ENCODE data around the gene WHRN. TPM values are rescaled to one million over a fixed set of nuclear protein-coding genes. Genes with fewer than 3 reads are reported as not detected.
A peak's percentile ranks its signal among the peaks of the same experiment; 100 is the strongest.

Gene WHRN
- total and polyA plus RNA-seq, 2 donors from 2014 or later, result 4.4 to 14.8 TPM

DNA sequence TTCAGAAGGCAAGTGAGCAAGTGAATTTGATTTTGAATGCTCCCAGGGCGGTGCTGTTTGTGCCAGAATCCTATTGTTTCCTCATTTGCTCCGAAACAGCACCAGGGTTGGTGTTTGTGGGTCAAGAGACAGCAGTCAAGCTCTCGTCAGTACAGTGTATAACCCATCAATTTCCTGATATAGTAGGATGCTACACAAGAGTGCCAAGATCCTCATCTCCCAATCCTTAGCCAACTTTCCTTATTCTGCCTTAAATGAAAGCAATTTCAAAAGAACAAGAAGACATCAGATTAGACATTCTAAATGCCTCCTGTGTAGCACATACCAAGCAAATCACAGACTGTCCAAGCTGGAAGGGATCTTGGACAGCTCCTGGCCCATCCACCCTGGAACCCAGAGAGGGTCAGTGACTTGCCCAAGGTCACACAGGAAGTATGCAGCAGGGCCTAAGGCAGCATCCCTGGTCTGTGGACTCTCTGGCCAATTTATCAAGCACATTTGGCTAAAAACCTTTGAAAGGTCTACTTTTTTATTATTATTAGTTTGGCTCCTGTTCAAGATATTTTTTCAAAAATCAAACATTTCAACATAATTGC lies 4.5 kb downstream of the WHRN start:
- Histone ChIP-seq H3K4me1 (ENCODE audit: control insufficient read depth in 2 of 3, insufficient read depth in 2 of 3, low read depth in 1 of 3, low read length in 3 of 3) (peaks cover 0 to 11% (median 8%) of the 10 kb centered on the region in 3 donors), H3K4me3 (ENCODE audit: low read length in 3 of 3) (no peak overlapping the region), H3K27me3 (ENCODE audit: control insufficient read depth, insufficient read depth, low read length) (no peaks in the 10 kb centered on the region), H3K36me3 (ENCODE audit: control insufficient read depth in 2 of 3, insufficient read depth in 3 of 3, low read length in 3 of 3) (no peaks in the 10 kb centered on the region), H3K27ac (ENCODE audit: low read depth in 2 of 2, low read length in 2 of 2) (no peak overlapping the region), H3K9ac (ENCODE audit: low read length in 3 of 3) (no peak overlapping the region), H3K9me3 (ENCODE audit: control insufficient read depth in 2 of 3, insufficient read depth in 1 of 3, low read length in 3 of 3) (no peaks in the 10 kb centered on the region)
- FAIRE-seq, result no peak
- no peak for DNase-seq
- intact Hi-C loops (cut with DNase I), result no loop called here
- no peak for TF ChIP-seq CTCF (IDR thresholded peaks at IDR 0.05; ENCODE audit: borderline replicate concordance, extremely low read depth, insufficient read depth)

GRCh38 chr9:114499941-114500696 lies 5.2 kb downstream of the WHRN start:
- Histone ChIP-seq H3K4me1 (ENCODE audit: control insufficient read depth in 2 of 3, insufficient read depth in 2 of 3, low read depth in 1 of 3, low read length in 3 of 3) (peaks cover 0 to 9% (median 7%) of the 10 kb centered on the region in 3 donors), H3K27me3 (ENCODE audit: control insufficient read depth, insufficient read depth, low read length) (no peaks in the 10 kb centered on the region), H3K9me3 (ENCODE audit: control insufficient read depth in 2 of 3, insufficient read depth in 1 of 3, low read length in 3 of 3) (no peaks in the 10 kb centered on the region), H3K36me3 (ENCODE audit: control insufficient read depth in 2 of 3, insufficient read depth in 3 of 3, low read length in 3 of 3) (no peaks in the 10 kb centered on the region), H3K27ac (ENCODE audit: low read depth in 2 of 2, low read length in 2 of 2) (no peak overlapping the region), H3K9ac (ENCODE audit: low read length in 3 of 3) (no peak overlapping the region), H3K4me3 (ENCODE audit: low read length in 3 of 3) (no peak overlapping the region)
- FAIRE-seq, result no peak
- DNase-seq, result no peak
- intact Hi-C loops (cut with DNase I), result no loop called here
- TF ChIP-seq CTCF (IDR thresholded peaks at IDR 0.05; ENCODE audit: borderline replicate concordance, extremely low read depth, insufficient read depth), result no peak

GRCh38 chr9:114499528-114499927 lies 5.7 kb downstream of the WHRN start:
- FAIRE-seq (no peak), DNase-seq (peak in 3 of 5 donors; percentile 50 to 66 (median 55))
- no peaks in the 10 kb centered on the region for H3K27me3 ChIP-seq (ENCODE audit: control insufficient read depth, insufficient read depth, low read length)
- no peak overlapping the region for H3K4me3 ChIP-seq (ENCODE audit: low read length in 3 of 3)
- no peaks in the 10 kb centered on the region for H3K9me3 ChIP-seq (ENCODE audit: control insufficient read depth in 2 of 3, insufficient read depth in 1 of 3, low read length in 3 of 3)
- intact Hi-C loops (cut with DNase I), result no loop called here
- TF ChIP-seq CTCF (IDR thresholded peaks at IDR 0.05; ENCODE audit: borderline replicate concordance, extremely low read depth, insufficient read depth), result no peak
- H3K27ac ChIP-seq (ENCODE audit: low read depth in 2 of 2, low read length in 2 of 2), result no peak overlapping the region
- no peaks in the 10 kb centered on the region for H3K36me3 ChIP-seq (ENCODE audit: control insufficient read depth in 2 of 3, insufficient read depth in 3 of 3, low read length in 3 of 3)
- no peak overlapping the region for H3K9ac ChIP-seq (ENCODE audit: low read length in 3 of 3)
- H3K4me1 ChIP-seq (ENCODE audit: control insufficient read depth in 2 of 3, insufficient read depth in 2 of 3, low read depth in 1 of 3, low read length in 3 of 3), result peaks cover 0 to 9% (median 7%) of the 10 kb centered on the region in 3 donors

Data from kidney (tissue), 14 donors.